ENCODE measurements around the gene BAMBI.

DNA sequence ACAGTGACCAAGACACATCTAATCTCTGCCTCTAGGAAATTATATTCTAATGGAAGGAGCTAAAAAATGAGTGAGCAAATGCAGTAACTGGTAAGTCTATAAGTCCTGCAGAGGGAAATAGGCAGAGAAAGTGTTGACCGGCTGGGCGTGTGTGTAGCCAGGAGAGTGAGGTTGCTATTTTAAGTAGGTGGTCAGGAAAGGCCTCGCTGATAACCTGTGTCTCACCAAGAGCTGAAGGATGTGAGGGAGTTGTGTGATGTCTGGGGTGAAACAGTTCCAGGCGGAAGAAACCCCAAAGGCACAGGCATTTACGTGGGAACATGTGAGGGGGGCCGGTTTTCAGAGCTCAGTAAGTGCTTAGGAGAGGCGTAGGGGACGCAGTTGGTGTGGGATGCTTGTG, 54.8 kb downstream of the BAMBI start:
- TF ChIP-seq, protein P1, sequence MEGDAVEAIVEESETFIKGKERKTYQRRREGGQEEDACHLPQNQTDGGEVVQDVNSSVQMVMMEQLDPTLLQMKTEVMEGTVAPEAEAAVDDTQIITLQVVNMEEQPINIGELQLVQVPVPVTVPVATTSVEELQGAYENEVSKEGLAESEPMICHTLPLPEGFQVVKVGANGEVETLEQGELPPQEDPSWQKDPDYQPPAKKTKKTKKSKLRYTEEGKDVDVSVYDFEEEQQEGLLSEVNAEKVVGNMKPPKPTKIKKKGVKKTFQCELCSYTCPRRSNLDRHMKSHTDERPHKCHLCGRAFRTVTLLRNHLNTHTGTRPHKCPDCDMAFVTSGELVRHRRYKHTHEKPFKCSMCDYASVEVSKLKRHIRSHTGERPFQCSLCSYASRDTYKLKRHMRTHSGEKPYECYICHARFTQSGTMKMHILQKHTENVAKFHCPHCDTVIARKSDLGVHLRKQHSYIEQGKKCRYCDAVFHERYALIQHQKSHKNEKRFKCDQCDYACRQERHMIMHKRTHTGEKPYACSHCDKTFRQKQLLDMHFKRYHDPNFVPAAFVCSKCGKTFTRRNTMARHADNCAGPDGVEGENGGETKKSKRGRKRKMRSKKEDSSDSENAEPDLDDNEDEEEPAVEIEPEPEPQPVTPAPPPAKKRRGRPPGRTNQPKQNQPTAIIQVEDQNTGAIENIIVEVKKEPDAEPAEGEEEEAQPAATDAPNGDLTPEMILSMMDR (IDR thresholded peaks at IDR 0.05), result no peak
- TF ChIP-seq POLR2A (IDR thresholded peaks at IDR 0.05), result no peak
